OCI-LY7 (cell line): ENCODE data around the gene KLF11. TPM values are rescaled to one million over a fixed set of nuclear protein-coding genes. Genes with fewer than 3 reads are reported as not detected.

Experiments used
- BruUV-seq: library from RNA; stranded (reverse); fragments of 400-500 nt; replicated peaks from 2 replicates; lab custom pipeline; 2021; lab: Mats Ljungman, UMichigan
- CTCF ChIA-PET: fragments of 300-600 bp; sonication (Branson Sonifier 250); formaldehyde crosslinking; loops from one replicate; lab custom pipeline; 2022; ENCODE audit warnings: antibody characterized with exemption; ENCODE audit not compliant: unreplicated experiment; lab: Charles Lee
- POLR2A ChIA-PET: fragments of 300-600 bp; sonication (Branson Sonifier 250); formaldehyde crosslinking; loops from one replicate; lab custom pipeline; 2022; ENCODE audit warnings: antibody characterized with exemption; lab: Charles Lee
- DNase-seq: peaks from one replicate; pipeline ENCODE4 v3.0.0-alpha.2; 2015; ENCODE audit warnings: low spot score
- H2AFZ ChIP-seq: fragments of 200-600 bp; sonication (generic), shearing (Covaris generic); 2 replicates; pipeline ENCODE4 v1.6.1; 2014; ENCODE audit warnings: mild to moderate bottlenecking, antibody characterized with exemption, low read length, moderate library complexity
- H3K27ac ChIP-seq: fragments of 200-600 bp; sonication (generic); 2 replicates; pipeline ENCODE4 v1.5.1; 2014; ENCODE audit warnings: mixed run types, low read depth, mild to moderate bottlenecking, moderate library complexity, low read length, inconsistent platforms; ENCODE audit not compliant: poor library complexity, severe bottlenecking
- H3K36me3 ChIP-seq: fragments of 200-600 bp; sonication (generic); 2 replicates; pipeline ENCODE4 v1.6.1; 2014; ENCODE audit warnings: mild to moderate bottlenecking, antibody characterized with exemption, low read length, moderate library complexity, mixed read lengths; ENCODE audit not compliant: insufficient read depth
- H3K4me1 ChIP-seq: fragments of 200-600 bp; sonication (generic); 2 replicates; pipeline ENCODE4 v1.5.1; 2014; ENCODE audit warnings: mild to moderate bottlenecking, low read length; ENCODE audit not compliant: insufficient read depth, poor library complexity, severe bottlenecking
- H3K4me2 ChIP-seq: fragments of 200-600 bp; sonication (generic); 2 replicates; pipeline ENCODE4 v1.6.1; 2014; ENCODE audit warnings: mild to moderate bottlenecking, low read length
- H3K4me3 ChIP-seq: fragments of 200-600 bp; sonication (generic); 2 replicates; pipeline ENCODE4 v1.5.1; 2014; ENCODE audit warnings: mild to moderate bottlenecking, low read depth, low read length; ENCODE audit not compliant: poor library complexity, severe bottlenecking
- H3K79me2 ChIP-seq: fragments of 200-600 bp; sonication (generic); 2 replicates; pipeline ENCODE4 v1.6.1; 2016; ENCODE audit warnings: low read depth, mild to moderate bottlenecking, low read length, moderate library complexity, mixed read lengths; ENCODE audit not compliant: insufficient read depth
- H3K9me2 ChIP-seq: fragments of 200-600 bp; sonication (generic); 2 replicates; pipeline ENCODE4 v1.6.1; 2016; ENCODE audit warnings: mild to moderate bottlenecking, low read length, mixed read lengths; ENCODE audit not compliant: insufficient read depth
- H3K9me3 ChIP-seq: fragments of 200-600 bp; sonication (generic); 2 replicates; pipeline ENCODE4 v1.6.1; 2014; ENCODE audit warnings: mild to moderate bottlenecking, mixed run types, low read length, mixed read lengths
- H4K20me1 ChIP-seq: fragments of 200-600 bp; sonication (generic); 2 replicates; pipeline ENCODE4 v1.6.1; 2014; ENCODE audit warnings: mild to moderate bottlenecking, antibody characterized with exemption, low read length, moderate library complexity, mixed read lengths; ENCODE audit not compliant: insufficient read depth
- CTCF ChIP-seq: fragments of 200-600 bp; sonication (generic); conservative IDR thresholded peaks from 2 replicates; pipeline ENCODE4 v1.5.1; 2014; ENCODE audit warnings: mild to moderate bottlenecking, antibody characterized with exemption, low read length, moderate library complexity, mixed read lengths
- EZH2phosphoT487 ChIP-seq: fragments of 200-600 bp; sonication (generic); IDR thresholded peaks from 2 replicates; pipeline ENCODE4 v1.6.1; 2018; ENCODE audit warnings: low read depth, borderline replicate concordance, mild to moderate bottlenecking, mixed run types, antibody characterized with exemption, low read length, moderate library complexity, mixed read lengths
- intact Hi-C: fragments of 100-400 bp; cut with micrococcal nuclease; formaldehyde crosslinking; loops from one replicate; pipeline ENCODE4 v1.10.0; 2022; ENCODE audit not compliant: unreplicated experiment
- total RNA-seq, 2 experiments: library from RNA; depleted of rRNA in 1 of 2; stranded (reverse); fragments of >200 nt in 1 of 2; shearing (Covaris generic) in 1 of 2; gene quantifications; 2 replicates each; pipeline ENCODE4 v1.2.3, GENCODE V29; 2014 to 2022

The KLF11 gene
- total RNA-seq, 2 experiments from 2014 or later, result 6.5 to 14.9 TPM

GRCh38 chr2:10022966-10023662, 20.2 kb upstream of the KLF11 start:
- DNase-seq, result no peak
- Histone ChIP-seq H3K27ac (no peak overlapping the region), H3K4me2 (no peak overlapping the region), H3K9me2 (no peaks in the 10 kb centered on the region), H3K4me1 (no peaks in the 10 kb centered on the region), H3K79me2 (no peaks in the 10 kb centered on the region), H3K36me3 (no peaks in the 10 kb centered on the region), H3K4me3 (no peak overlapping the region), H3K9me3 (no peaks in the 10 kb centered on the region), H4K20me1 (no peaks in the 10 kb centered on the region), H2AFZ (no peak overlapping the region)
- ChIA-PET POLR2A (no interaction called here), CTCF (no interaction called here)
- intact Hi-C loops, result no loop called here
- TF ChIP-seq EZH2phosphoT487, result no peak
- TF ChIP-seq CTCF, result no peak
- no TSS peak for BruUV-seq

GRCh38 chr2:10026940-10027569, 16.3 kb upstream of the KLF11 start:
- H3K9me3 ChIP-seq, result no peaks in the 10 kb centered on the region
- H3K79me2 ChIP-seq, result no peaks in the 10 kb centered on the region
- H3K36me3 ChIP-seq, result no peaks in the 10 kb centered on the region
- no TSS peak for BruUV-seq
- H2AFZ ChIP-seq, result no peak overlapping the region
- no peak for DNase-seq
- no peak overlapping the region for H3K27ac ChIP-seq
- intact Hi-C loops, result loop anchor here (5.0 kb wide), 1 partner anchor 215 kb away; no protein-coding TSS in a partner anchor
- H3K4me3 ChIP-seq, result no peak overlapping the region
- ChIA-PET POLR2A (no interaction called here), CTCF (no interaction called here)
- no peak overlapping the region for H3K4me2 ChIP-seq
- H3K9me2 ChIP-seq, result no peaks in the 10 kb centered on the region
- TF ChIP-seq EZH2phosphoT487 (no peak), CTCF (no peak)
- no peaks in the 10 kb centered on the region for H4K20me1 ChIP-seq
- no peaks in the 10 kb centered on the region for H3K4me1 ChIP-seq
